Measurements from ENCODE around the gene ACER3.
A peak's percentile ranks its signal among the peaks of the same experiment; 100 is the strongest.
"Not testable (repeated sequence)": the region's sequence is repeated elsewhere in the genome, so short reads cannot be mapped to it uniquely, and the experiment has no call there.

The ACER3 gene

DNA sequence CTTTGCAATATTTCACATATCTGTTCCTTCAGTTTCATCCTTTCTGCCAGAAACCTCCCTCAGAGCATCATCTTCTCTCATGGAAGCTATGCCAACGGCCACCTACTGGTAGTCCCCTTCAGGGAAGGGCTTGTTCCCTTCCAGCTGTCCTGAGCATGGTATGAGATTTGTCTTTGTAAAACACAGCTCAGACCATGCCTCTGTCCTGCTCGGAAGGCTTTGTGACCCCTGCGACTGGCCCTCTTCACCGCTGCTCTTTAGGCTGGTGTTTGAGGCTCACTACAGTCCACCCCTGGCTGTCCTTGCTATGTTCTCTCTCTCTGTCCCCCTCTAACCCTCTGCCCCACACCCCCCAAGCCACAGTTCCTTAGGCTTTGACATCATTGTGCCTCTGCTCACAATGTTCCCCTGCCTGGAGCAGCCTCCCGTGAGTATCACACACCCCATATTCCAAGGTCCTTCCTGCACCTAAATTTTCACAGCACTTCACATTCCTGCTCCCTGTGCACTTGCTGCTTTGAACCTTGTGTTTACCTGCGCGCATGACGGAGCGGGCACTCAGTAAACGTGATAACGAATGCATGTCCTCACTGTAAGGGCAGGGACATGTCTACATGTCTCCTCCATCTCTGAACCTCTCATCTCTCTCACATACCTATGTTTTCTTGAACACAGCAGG is 24.0 kb upstream of the ACER3 start:
- DNase-seq (ENCODE audit: low read depth) = no peak

DNA sequence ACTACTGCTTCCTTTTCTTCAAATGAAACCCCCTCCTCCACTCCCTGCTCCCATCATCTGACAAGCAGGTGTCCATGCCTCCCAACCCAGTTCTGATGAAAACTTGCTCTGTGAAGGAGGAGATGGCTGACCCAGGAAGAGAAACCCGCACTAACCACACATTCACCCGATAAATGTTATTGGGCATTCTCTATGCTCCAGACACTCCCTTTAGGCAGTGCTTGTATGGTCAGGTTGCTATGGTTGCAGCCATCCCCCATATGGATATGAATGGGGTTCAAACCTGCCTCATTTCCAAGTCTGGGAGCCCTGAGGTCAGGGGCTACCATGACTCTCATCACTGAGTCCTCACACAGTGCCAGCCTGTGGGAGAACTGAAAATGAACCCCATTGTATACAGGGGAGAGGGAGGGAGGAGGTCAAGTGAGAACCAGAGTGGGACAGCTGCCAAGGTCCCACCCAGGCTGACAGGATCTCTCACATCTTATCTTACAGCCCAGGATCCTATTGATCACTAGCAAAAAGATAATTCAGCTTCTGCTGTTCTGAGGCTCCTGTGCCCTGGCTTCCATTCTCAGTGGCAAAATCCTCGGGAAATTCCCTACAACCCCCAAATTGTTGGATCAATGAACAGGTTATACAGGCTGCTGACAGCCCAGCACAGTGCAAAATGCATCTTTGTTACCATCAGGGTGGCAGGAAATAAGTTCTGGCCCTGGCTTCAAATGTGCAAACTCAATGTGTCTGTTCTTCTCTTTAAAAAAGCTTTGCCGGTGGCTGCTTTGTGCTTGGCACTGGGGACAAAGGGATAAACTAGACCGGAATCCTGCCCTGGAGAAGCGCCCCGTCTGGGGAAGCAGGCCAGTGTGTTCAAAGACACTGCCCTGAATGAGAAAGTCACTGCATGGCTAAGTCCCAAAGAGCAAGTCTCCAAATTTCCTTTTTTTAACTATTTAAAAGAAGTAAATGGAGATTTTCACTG is 22.7 kb upstream of the ACER3 start:
- DNase-seq (ENCODE audit: low read depth) = no peak

DNA sequence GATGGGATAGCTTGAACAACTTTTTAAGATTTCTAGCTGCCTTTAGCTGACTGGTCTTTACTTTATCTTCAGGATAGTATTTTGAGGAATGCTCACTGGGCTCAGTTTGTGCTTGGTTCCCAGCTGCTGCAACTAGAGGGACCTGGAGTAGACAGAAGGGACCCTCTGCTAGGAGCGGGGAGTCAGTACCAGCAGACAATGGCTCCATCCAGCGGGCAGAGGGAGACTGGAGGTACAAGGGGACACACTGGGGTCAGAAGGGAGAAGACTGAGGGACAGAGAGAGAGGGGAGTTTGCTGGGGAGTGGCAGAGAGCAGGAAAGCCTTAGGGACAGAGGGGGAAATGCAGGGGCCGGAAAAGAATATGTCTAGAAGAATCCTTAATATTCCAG is 22.0 kb upstream of the ACER3 start:
- DNase-seq (ENCODE audit: low read depth) = no peak

DNA sequence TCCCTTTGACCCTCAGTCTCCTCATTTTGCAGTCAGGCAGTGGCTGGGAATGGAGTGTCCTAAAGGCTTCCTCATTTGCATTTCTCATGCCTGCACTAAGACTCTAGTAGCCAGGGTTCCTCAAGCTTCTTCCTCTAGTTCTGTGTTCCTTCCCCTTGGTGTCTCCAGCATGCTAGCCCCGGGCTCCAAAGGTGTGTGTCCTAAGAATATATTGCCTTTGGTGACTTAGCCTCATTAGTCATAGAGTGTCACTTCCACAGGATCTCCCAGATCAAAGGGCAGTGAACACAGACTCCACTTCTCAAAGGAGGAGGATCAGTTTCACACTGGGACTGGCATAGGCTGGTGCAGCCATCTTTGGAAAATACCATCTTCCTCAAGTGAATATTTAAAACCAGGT is 21.4 kb upstream of the ACER3 start:
- DNase-seq (ENCODE audit: low read depth) = no peak

DNA sequence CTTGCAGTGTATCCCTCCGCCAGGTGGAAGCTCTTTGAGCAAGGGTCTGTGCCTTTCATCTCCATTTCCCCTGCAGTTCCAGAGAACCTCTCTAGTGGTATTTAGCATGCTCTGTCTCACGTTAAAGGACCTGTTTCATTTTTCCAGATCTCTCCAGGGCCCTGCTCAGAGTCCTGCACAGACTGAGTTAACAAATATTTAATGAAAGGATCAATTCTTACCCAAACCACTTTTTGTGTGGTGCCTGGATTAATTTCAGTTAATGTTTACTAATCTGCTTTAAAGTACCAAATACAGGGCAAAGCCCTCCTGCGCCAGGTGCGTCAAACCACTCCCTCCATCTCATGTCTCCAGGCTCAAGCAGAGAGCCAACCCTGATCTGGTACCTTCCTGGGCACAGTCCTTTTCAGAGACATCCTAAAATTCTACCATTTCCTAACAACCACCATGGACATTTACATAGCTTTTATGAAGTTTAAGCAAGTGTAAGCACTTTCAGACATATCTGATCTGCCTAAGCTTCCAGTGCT is 18.7 kb upstream of the ACER3 start:
- DNase-seq (ENCODE audit: low read depth) = no peak

DNA sequence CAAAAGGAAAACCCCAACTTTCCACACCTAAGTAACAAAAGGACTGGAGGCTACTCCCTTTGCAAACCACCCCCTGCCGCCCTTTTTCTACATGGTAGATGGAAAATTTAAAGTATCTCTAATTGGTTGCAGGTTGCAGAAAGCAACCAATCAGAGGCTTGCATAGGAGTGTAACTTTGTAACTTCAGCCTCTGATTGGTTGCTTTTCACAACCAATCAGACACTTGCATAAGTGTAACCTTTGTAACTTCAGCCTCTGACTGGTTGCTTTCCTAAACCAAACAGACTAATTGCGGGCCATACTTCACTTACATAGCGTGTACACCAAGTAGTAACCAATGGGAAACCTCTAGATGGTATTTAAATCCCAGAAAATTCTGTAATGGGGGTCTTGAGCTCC is 16.8 kb upstream of the ACER3 start:
- DNase-seq (ENCODE audit: low read depth) = no peak

DNA sequence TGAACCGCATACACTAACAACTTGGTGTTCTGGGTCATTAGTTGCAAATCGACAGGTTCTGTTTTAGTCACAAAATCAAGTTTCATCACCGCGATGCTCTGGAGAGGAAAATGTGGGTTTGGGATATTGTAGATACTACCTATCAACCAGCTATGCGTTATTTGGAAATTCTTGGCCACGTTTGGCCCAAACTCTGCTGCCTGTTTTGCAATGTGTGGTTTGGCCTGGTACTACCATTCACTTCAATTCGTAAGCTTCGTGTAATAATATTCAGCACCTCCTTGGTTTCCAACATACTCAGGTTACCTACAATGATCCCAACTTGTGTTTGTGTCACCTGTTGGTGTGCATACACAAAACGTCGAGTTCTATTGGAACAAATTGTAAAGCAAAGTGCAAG is 16.2 kb upstream of the ACER3 start:
- DNase-seq (ENCODE audit: low read depth) = no peak

DNA sequence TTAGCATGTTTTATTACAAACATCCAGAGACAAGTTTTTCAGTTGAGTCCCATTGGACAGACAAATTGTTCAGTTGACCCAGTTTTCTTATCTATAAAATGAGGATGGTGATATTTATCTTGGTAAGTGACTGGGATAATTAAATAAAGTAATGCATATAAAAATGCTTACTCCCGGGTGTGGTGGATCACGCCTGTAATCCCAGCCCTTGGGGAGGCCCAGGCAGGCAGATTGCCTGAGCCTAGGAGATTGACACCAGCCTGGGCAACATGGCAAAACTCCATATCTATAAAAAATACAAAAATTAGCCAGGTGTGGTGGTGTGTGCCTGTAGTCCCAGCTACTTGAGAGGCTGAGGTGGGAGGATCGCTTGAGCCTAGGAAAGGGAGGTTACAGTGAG is 15.6 kb upstream of the ACER3 start:
- DNase-seq (ENCODE audit: low read depth) = no peak

DNA sequence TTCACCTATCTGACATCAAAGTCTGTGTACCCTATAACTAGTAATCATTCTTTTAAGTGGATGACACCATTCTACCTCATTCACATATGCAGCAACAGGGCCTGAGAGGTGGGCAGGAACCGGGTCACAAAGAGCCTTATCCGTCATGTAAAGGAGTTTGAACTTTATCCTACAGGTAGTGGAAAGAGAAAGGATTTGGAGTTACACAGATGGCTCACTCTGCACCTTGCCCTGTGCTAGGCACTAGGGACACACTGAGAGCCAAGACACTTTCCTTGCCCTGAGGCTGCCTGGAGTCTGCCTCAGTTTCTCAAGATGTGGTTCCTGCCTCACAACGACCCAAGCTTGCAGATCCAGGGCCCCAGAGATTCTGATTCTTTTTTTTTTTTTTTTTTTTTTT is 14.3 kb upstream of the ACER3 start:
- DNase-seq (ENCODE audit: low read depth) = no peak

DNA sequence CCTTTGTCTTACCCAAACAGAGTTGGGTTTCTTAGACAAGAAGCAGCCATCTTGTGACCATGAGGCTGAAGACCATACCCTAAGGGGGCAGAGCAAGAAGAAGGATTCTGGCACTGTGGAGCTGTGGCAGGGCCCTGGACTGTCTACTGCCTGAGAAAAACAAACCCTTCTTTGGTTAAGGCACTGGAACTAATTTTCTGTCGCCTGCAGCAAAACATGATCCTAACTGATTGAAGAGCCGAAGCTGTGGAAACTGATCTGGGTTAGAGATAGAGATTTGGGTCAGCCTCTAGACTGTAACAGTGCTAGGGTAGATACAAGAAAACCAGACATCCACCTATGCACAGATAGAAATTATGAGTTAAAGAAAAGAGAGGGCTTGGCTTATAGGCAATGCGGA is 11.3 kb upstream of the ACER3 start:
- DNase-seq (ENCODE audit: low read depth) = no peak

DNA sequence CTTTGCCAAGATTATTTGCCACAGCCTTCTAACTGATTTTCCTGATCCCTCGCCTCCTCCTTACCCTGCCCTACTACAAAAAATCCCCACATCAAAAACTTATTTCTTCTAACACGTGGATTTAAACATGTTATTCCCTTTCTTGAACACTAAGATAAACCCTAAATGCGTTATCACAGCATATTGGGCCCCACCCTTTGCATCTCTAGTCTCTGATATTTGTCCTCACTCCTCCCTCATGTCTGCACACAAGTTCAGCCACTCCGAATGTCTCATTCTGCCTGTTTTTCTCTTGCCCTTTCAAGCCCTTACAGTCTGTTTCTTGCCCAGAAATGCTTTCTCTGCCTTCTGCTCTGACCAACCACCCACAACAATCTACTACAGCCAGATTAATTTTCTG is 10.6 kb upstream of the ACER3 start:
- no peak for DNase-seq (ENCODE audit: low read depth)

DNA sequence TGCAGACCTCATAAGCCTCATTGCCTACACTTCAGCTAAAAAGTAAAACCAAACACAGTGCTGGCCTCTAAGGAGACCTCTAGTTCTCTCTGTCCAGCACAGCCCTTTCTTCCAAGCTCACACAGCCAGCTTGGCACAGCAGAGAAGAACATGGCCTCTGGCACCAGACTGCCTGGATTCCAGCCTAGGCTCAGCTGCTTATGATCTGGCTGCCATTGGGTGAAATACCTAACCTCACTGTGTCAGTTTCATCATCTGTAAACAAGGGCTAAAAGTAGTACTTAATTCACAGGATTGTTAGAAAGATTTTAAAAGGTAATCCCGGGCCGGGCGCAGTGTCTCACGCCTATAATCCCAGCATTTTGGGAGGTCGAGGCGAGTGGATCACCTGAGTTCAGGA is 9.9 kb upstream of the ACER3 start:
- no peak for DNase-seq (ENCODE audit: low read depth)

DNA sequence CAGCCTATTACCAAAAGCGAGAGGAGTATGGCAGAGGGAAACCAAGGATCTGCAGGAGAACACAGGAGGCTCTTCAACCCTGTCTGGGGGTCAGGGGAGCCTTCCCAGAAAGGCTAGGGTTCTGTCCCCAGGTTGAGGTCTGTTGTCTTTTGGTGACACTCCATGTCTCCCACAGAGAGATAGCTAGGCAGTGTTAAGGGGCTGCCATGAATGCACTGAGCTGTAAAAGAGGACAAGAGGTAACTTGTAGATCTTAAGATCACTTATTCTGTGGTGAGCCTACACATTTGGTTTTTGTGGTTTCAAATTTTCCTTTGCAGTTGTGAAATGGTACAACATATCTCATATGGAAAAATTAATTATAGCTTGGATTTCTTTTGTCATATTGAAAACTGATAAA is 6.0 kb upstream of the ACER3 start:
- DNase-seq (ENCODE audit: low read depth) = no peak

DNA sequence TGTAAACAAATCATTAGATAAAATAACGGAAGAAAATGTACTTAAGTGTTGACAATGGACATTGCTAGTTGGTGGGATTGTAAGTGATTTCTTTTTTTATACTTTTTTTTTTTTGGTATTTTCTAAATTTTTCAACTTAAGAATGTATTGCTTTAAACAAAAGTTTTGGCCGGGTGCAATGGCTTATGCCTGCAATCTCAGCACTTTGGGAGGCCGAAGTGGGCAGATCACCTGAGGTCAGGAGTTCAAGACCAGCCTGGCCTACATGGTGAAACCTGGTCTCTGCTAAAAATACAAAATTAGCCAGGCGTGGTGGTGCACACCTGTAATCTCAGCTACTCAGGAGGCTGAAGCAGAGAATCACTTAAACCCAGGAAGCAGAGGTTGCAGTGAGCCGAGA is 5.0 kb upstream of the ACER3 start:
- not testable (repeated sequence) for DNase-seq (ENCODE audit: low read depth)

DNA sequence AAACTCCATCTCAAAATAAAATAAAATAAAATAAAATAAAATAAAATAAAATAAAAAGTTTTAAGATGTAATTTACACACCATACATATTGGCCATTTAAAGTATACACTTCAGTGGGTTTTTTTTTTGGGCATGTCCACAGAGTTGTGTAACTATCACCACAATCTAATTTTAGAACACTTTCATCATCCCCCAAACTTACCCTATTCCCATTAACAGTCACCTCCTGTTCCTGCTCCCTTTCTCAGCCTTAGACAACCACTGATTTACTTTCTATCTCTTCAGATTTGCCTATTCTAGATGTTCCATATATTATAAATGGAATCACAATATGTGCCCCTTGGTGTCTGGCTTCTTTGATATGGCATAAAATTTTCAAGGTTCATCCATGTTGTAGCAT is 4.6 kb upstream of the ACER3 start:
- DNase-seq (ENCODE audit: low read depth) = peak; percentile 5

DNA sequence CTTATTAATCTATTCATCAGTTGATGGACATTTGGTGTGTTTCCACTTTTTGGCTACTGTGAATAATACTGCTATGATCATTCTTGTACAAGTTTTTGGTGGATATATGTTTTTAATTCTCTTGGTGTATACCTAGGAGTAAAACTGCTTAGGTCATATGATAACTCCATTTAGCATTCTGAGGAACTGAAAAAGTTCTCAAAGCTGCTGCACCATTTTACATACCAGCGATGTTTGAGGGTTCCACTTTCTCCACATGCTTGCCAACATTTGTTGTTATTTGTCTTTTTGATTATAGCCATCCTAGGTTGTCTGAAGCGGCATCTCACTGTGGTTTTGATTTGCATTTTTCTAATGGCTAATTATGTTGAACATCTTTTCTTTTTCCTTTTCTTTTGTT is 4.1 kb upstream of the ACER3 start:
- DNase-seq (ENCODE audit: low read depth) = no peak

DNA sequence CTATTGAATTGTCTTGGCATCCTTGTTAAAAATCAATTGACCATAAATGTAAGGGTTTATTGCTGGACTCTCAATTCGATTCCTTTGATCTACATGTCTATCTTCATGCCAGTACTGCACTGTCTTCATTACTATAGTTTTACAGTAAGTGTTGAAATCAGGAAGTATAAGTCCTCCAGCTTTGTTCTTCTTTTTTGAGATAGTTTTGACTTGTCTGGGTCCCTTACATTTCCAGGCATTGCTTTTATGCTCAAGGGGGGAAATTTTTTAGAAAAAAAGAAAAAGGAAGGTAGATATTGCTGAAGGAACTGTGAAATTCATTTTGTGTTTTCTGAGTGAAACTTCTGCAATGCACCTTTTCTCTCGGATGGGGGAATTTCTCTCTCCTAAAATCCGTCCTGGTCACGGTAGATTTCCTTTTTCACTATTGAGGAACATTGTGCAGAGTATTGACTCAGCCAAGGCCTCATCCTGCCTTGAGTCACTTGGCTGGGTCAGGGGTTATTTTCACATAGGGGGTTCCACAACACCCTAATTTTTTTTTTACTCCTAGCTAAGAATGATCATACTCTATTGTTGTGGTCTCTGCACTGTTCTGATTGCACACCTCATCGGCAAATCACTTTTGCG is 2.8 kb upstream of the ACER3 start:
- no peak for DNase-seq (ENCODE audit: low read depth)

DNA sequence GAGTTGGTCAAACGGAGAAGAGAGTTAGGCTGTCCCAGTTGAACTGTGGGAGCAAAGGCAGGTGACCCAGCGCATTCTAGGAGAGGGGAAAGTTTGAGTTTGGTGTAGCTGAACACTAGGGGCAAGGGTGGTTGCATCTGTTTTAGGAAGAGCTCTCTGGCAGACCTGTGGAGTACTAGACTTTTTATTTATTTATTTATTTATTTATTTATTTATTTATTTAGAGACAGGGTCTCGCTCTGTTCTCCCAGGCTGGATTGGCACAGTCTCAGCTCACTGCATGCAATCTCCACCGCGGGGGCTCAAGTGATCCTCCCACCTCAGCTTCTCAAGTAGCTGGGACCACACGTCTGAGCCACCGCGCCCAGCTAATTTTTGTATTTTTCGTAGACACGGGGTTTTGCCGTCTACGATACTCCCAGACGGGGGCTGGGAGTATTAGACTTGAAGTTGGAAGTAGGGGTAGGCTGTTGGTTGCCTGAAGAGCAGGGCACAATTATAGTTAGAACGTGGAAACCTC is 950 bp upstream of the ACER3 start:
- DNase-seq (ENCODE audit: low read depth) = no peak

DNA sequence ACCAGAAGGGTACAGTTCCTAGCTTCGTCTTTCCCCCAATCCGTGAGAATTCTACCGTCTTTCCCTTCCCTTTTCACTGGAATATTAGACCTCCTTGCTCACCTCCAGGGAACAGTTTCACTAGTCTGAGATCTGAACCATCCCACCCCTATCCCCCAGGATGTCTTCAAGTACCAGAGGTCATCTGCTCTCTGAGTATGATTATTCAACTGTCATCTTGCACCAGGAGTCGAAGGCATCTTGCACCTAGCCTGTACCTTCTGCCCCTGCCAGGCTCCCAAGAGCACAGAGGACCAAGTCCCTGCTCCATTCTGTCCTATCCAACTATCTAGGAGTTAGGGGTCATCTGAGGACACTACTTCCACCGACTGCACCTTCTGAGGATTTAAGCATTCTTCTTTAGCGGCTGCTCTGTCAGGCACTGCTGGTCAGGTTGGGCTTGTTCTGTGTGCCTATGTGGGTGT is 804 bp downstream of the ACER3 start:
- DNase-seq (ENCODE audit: low read depth) = no peak

DNA sequence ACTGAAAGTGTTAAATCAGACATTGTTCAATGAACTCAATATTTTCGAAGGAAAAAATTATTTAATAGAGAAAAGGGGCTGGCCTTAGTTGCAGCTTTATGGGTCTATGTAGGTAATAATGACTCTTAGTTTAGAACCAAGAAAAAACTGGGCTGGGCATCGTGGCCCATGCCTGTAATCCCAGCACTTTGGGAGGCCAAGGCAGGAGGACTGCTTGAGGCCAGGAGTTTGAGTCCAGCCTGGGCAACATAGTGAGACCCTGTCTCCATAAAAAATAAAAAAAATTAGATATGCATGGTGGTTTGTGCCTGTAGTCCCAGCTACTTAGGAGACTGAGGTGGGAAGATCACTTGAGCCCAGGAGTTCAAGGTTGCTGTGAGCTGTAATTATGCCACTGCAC is 2.1 kb downstream of the ACER3 start:
- DNase-seq (ENCODE audit: low read depth) = not testable (repeated sequence)

DNA sequence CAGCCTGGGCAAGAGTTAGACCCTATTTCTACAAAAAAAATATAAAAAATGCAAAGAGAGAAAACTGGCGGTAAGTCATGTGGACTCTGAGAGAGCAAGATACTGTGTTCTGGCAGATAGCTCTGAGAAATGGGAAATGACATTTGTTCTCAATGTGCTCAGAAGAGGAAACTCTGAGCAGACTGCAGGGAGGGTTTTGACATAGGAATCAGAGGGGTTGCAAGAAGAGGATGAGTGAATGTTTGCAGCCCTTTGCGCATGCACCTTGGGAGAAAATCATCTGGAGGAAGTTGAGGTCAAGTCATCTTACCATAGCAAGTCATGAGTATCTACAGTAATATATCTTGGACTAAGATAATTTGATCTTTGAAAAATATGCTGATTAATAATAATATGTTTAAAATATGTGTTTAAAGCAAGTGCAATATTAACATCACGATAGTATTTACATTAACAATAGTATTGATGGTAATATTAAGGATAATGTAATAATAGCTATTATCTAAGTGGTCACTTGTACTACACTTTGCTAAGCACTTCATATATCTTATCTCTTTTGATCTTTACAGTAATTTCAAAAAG is 2.6 kb downstream of the ACER3 start:
- no peak for DNase-seq (ENCODE audit: low read depth)

Measured in stromal cell of bone marrow (primary cell).